HTR-8/SVneo (cell line): ENCODE measurements around the gene KRTAP5-5.
"Not testable (repeated sequence)": the region's sequence is repeated elsewhere in the genome, so short reads cannot be mapped to it uniquely, and the experiment has no call there.

Source experiments
- DNase-seq: peaks from one replicate; pipeline ENCODE4 v3.0.0; 2011; ENCODE audit warnings: low spot score, mixed read lengths; ENCODE audit not compliant: insufficient read length
- FAIRE-seq: peaks from 2 replicates; lab custom pipeline; 2011; peaks lifted over from hg19 to GRCh38; lab: Jason Lieb, UNC

KRTAP5-5 gene

GRCh38 chr11:1654388-1655167 lies 25.0 kb downstream of the KRTAP5-5 start:
- FAIRE-seq (no peak), DNase-seq (no peak)

- FAIRE-seq (no peak), DNase-seq (no peak)
These were observed 25.8 kb downstream of the KRTAP5-5 start for GRCh38 chr11:1655168-1656060.

GRCh38 chr11:1656061-1656441 lies 26.5 kb downstream of the KRTAP5-5 start:
- no peak for FAIRE-seq
- no peak for DNase-seq

GRCh38 chr11:1656670-1657069 lies 27.1 kb downstream of the KRTAP5-5 start:
- DNase-seq (no peak), FAIRE-seq (no peak)

GRCh38 chr11:1659506-1659905 lies 29.9 kb downstream of the KRTAP5-5 start:
- no peak for FAIRE-seq

DNA sequence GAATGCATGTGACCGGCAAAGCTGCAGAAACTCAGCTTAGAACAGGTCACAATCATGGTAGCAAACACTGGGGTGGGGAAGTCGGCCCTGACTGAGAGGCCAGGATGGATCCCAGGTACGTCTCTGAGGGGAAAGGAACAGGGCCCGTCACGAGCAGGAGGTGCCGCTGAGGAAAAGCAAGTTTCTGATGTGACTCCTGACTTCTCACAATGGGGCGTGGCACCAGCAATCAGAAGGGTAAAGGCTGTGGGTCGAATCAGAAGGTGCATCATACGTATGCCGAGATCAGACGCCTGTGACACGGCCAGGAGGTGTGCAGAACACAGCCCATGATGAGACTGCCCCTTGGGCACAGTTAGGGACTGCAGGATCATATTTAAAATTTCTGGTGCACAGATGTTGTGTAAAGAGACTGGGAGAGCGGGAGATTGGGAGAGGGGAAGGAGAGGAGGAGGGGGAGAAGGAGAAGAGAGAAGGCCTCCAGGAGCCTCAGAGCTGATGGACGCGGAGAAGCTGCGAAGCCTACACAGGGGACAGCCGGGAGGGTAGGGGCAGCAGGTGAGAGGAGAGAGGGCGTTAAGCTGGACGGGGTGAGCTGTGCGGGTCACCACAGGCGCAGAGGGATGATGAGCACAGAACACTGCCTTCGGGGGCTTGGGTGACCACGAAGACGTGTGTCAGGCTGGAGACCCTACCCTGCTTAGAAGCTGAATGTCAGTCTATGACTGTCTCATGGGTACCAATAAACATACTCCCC lies 30.7 kb downstream of the KRTAP5-5 start:
- FAIRE-seq, result no peak
- no peak for DNase-seq

More at GRCh38 chr11:1659506-1659905, 29.9 kb downstream of the KRTAP5-5 start:
- DNase-seq, result no peak

DNA sequence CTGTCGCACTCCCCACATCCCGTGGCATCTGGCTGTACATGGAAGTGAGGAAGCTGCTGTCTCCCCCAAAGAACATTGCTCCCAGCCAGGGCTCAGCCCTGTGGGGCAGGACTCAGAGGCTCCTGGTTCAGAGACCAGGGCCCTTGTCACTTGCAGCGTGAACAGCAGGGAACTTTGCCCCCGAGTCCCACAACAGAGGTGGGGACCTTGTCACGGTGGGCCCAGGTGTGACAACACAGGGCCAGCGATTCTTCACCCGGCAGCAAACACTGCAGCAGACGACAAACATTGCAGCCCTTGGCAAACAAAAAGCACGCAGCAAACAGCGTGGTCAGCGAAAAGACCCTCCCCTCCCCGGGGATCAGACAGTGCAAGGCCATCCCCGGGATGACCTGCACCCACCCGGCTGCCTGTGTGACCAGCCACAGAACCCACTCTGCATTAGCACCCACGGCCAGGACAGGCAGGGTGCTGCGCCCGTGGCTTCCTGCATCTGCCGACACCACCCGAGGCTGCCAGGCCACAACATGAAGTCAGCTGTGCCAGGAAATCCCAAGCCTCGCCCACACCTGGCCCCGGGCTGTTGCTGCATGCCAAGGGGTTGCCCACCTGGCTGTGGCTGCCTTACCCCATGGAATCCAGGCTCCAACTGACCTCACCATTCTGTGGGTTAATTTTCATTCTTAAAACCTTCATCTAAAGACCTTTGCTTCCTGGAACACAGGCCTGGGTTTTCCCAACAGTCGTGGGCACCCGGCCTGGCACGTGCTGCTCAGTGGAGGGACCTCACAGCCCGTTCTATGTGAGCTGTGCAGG lies 32.1 kb downstream of the KRTAP5-5 start:
- FAIRE-seq, result peak; percentile 59
- not testable (repeated sequence) for DNase-seq

- DNase-seq, result not testable (repeated sequence)
These were observed 33.2 kb downstream of the KRTAP5-5 start for GRCh38 chr11:1662699-1663283.

GRCh38 chr11:1665313-1665712 lies 35.7 kb downstream of the KRTAP5-5 start:
- FAIRE-seq, result no peak
- DNase-seq, result no peak

More at GRCh38 chr11:1662699-1663283, 33.2 kb downstream of the KRTAP5-5 start:
- FAIRE-seq, result peak; percentile 69

- no peak for FAIRE-seq
- DNase-seq, result no peak
These were observed 37.7 kb downstream of the KRTAP5-5 start for GRCh38 chr11:1667121-1667850.

DNA sequence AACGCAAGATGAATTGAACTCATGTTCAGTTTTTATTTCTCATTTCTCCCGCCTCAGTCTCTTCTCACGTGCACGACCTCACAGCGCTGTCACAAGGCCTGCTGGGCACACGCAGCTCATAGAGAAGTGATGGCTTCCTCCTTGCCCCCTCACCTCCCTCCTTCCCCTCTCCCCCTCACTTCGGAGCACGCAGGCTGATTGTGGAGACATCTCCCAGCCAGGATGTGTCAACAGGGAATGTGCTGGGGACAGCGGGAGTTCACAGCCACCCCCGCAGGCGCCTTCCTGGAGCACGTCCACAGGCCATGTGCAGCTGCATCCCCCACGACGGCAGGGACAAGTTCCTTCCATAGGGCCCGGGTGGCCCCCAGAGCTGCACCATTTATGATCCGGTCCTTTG lies 38.3 kb downstream of the KRTAP5-5 start:
- DNase-seq (no peak), FAIRE-seq (no peak)

DNA sequence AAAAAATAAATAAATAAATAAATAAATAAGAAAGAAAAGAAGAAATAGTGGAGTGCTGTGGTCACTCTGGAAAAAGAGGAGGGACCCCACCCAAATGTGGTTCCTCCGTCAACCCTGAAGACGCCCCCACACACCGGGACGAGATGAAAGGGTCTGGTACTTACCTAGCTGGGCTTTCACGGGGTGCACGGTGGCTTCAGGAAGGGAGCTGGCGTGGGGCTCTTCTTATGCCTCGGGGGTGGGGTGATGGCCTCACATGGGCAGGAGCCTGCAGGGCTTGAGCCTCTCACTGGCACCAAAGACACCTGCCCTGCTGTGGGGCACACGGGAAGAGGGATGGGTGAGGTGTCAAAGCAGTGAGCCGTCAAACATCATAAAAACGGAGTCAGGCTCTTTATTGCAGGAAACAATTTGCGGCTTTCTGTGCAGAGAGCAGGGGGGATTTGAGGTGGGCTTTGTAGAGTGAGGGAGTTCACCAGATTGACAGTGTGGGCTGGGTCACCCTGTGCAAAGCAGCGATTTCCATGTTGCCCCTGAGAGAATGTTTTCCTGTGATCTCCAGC lies 39.4 kb downstream of the KRTAP5-5 start:
- FAIRE-seq (no peak), DNase-seq (no peak)

DNA sequence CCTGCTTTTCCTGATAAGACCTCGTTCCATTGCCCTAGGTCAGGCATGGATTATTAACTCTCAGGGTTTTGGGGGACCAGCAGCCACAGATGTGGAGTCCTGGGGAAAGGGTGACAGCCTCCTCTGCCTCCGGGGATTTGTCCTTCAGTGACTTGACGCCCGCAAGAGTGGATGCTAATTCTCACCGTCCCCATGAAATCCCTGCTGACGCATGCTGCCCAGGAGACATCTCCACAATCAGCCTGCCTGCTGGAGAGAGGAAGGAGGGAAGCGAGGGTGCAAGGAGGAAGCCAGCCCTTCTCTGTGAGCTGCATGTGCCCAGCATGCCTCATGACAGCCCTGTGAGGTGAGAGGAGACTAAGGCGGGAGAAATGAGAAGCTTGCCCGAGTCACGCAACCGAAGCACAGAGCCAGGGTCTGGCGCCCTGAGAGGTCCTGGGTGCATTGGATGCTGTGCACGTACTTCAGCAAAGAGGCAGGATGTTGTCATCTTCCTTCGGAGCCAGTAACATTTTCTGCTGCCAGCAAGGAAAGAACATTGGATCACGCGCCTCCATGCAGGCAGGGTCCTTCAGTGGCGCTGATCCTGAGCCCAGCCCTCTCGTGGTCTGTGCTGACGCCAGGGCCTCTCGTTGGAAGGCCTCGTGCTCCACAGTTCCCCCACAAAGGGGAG lies 40.1 kb downstream of the KRTAP5-5 start:
- DNase-seq, result no peak

GRCh38 chr11:1670457-1670856 lies 40.9 kb downstream of the KRTAP5-5 start:
- DNase-seq, result not testable (repeated sequence)
- FAIRE-seq, result peak; percentile 100

More for the DNA sequence above, 40.1 kb downstream of the KRTAP5-5 start:
- FAIRE-seq, result no peak

DNA sequence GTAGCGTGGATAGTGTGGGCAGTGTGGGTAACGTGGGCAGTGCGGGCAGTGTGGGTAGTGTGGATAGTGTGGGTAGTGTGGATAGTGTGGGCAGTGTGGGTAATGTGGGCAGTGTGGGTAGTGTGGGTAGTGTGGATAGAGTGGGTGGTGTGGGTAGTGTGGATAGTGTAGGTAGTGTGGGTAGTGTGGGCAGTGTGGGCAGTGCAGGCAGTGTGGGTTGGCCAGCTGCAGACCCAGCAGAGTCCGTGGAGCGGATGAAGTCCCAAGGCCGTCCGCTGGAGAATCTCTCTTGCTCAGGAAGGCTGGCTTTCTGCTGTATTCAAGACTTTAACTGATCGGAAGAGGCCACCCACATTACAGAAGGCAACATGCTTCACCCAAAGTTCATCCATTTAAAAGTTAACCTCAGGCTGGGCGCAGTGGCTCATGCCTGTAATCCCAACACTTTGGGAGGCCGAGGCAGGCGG lies 41.4 kb downstream of the KRTAP5-5 start:
- FAIRE-seq, result no peak

GRCh38 chr11:1671658-1672057 lies 42.1 kb downstream of the KRTAP5-5 start:
- DNase-seq (no peak), FAIRE-seq (no peak)

More for the DNA sequence above, 41.4 kb downstream of the KRTAP5-5 start:
- no peak for DNase-seq

DNA sequence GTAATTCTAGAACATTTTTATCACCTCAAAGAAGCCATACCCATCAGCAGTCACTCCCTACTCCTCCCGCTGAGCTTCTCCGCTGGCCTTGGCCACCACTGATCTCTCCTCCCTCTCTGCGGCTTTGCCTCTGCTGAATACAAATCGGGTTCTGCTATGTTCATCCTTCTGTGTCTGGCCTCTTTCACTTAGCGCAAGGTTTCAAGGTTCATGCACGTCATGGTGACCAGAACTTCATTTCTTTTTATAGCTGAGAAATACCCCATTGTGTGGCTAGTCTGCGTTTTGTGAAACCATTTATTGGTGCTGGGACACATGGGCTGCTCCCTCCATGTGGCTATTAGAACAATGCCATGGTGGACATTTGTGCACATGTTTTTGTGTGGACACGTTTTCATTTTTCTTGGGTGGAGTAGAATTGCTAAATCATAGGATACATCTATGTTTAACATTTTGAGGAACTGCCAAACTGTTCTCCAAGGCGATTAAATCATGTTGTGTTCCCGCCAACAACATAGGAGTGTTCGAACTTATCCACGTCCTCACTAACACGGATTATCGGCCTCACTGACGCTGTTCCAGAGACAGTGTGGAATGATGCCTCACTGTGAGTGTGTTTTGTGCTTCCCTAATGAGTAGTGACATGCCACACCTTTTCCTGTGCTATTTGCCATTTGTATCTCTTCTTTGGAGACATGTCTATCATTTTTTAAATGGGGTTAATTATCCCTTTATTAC lies 43.2 kb downstream of the KRTAP5-5 start:
- DNase-seq (no peak), FAIRE-seq (no peak)
